Measurements from ENCODE around the gene TMPRSS6. TPM values are rescaled to one million over a fixed set of nuclear protein-coding genes. Genes with fewer than 3 reads are reported as not detected.

TMPRSS6 gene
- total and polyA plus RNA-seq, 2 of the 13 experiments (the other 11 are each of a cell fraction or from before 2014, with no cell fraction given): 4.2 to 4.8 TPM

GRCh38 chr22:37068859-37069258 is 40.7 kb downstream of the TMPRSS6 start:
- TF ChIP-seq ESRRA (CRISPR knock-in tag; IDR thresholded peaks at IDR 0.05; ENCODE audit: low read depth): no peak
- no peak for TF ChIP-seq ZNF572 (CRISPR knock-in tag; IDR thresholded peaks at IDR 0.05)
- no peak for TF ChIP-seq ZNF512 (CRISPR knock-in tag; IDR thresholded peaks at IDR 0.05)
- no peak for TF ChIP-seq TCF7 (IDR thresholded peaks at IDR 0.05; ENCODE audit: low read depth)
- TF ChIP-seq ZNF777 (CRISPR knock-in tag; IDR thresholded peaks at IDR 0.05): no peak
- TF ChIP-seq THAP8 (CRISPR knock-in tag; IDR thresholded peaks at IDR 0.05; ENCODE audit: borderline replicate concordance): no peak
- TF ChIP-seq DMTF1 (CRISPR knock-in tag; IDR thresholded peaks at IDR 0.05): no peak
- TF ChIP-seq NFAT5 (CRISPR knock-in tag; IDR thresholded peaks at IDR 0.05): no peak
- TF ChIP-seq YEATS2 (CRISPR knock-in tag; IDR thresholded peaks at IDR 0.05; ENCODE audit: borderline replicate concordance): no peak
- no peak for TF ChIP-seq E2F2 (CRISPR knock-in tag; IDR thresholded peaks at IDR 0.05; ENCODE audit: borderline replicate concordance)
- TF ChIP-seq ZFP36L1 (CRISPR knock-in tag; IDR thresholded peaks at IDR 0.05): no peak
- no peak for TF ChIP-seq MBD4 (IDR thresholded peaks at IDR 0.05; ENCODE audit: borderline replicate concordance, low read length)
- TF ChIP-seq ZNF652 (CRISPR knock-in tag; IDR thresholded peaks at IDR 0.05; ENCODE audit: borderline replicate concordance, low read depth): no peak
- no peak for TF ChIP-seq ZNF17 (CRISPR knock-in tag; IDR thresholded peaks at IDR 0.05)
- no peak for TF ChIP-seq ZNF205 (CRISPR knock-in tag; IDR thresholded peaks at IDR 0.05)
- intact Hi-C loops (cut with micrococcal nuclease; ENCODE audit: unreplicated experiment): no loop called here
- POLR2A ChIA-PET: no interaction called here

More at GRCh38 chr22:37068859-37069258, 40.7 kb downstream of the TMPRSS6 start:
- Histone ChIP-seq H4K20me1 (ENCODE audit: insufficient read depth, low read length) (no peaks in the 10 kb centered on the region), H3K9ac (ENCODE audit: insufficient read depth, low read depth, low read length) (no peak overlapping the region), H3K4me3 (replicated peaks in 1 of 3; ENCODE audit: insufficient read depth in 1 of 3, low read depth in 2 of 3, low read length in 3 of 3) (no peak overlapping the region), H3K4me1 (ENCODE audit: insufficient read depth, low read length) (0 out of 2 replicates have a peak, but pooled peaks cover 3% of the 10 kb centered on the region), H3K79me2 (ENCODE audit: insufficient read depth, low read length) (no peaks in the 10 kb centered on the region), H3K27me3 (ENCODE audit: control insufficient read depth in 1 of 2, insufficient read depth in 2 of 2, low read length in 2 of 2) (no peaks in the 10 kb centered on the region), H3K9me3 (ENCODE audit: low read length) (peaks cover 11% of the 10 kb centered on the region; the same call in 1 of the 2 replicates), H3K36me3 (replicated peaks in 1 of 2; ENCODE audit: control insufficient read depth in 1 of 2, insufficient read depth in 2 of 2, low read length in 2 of 2) (no peaks in the 10 kb centered on the region), H2AFZ (ENCODE audit: low read length) (no peak overlapping the region), H3K4me2 (ENCODE audit: low read depth, low read length) (no peak overlapping the region), H3K27ac (ENCODE audit: extremely low read length, insufficient read depth, low read length) (no peak overlapping the region)
- BruUV-seq (replicated peaks): no TSS peak
- no peak for DNase-seq (ENCODE audit: low spot score)
- in situ Hi-C loops (cut with HindIII; ENCODE audit: extremely low pct_ligation_motif_present, low pct_unique_long_range_greater_than_20kb): no loop called here
- 91% methylated on average over 21 of the region's 36 CpGs for whole genome bisulfite sequencing (ENCODE audit: low lambda C conversion rate)
- no peak for ATAC-seq
- CTCF ChIA-PET (ENCODE audit: low intra/inter-chr PET ratio, low total read pairs): no interaction called here
- FAIRE-seq: no peak
